Measurements from ENCODE around the gene SPNS3.

Gene SPNS3

DNA sequence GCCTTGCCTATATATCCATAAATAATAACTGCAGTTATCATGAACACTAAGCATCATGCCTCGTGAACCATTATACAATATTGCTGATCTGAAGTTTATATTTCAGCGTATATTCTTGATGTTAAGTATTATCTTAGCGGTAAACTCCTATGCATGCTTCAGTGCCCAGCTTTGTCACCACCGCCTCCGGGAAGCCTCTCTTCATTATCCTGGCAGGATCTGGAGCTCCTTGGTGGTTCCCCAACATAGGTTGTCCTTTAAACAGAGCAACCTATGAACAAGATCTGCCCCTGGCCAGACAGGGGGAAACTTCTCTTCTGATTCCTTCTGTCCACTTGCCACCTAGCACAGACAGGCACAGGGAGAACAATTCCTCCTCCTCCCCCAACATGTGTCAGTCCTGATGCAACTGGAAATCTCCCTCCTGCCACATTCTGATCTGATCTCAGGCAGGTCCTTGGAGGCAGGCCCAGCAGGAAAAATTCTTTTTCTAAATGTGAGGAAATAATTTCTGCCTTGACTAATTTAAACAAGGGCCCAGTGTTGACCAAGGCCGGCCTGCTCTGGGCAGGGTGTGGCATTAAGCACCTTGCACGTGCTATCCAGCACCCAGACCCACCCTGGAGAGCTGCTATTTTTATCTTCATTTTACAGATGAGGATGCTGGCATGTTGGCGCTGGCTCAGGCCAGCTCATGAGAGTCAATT lies 87.3 kb downstream of the SPNS3 start:
- Histone ChIP-seq H3K9me3 (ENCODE audit: control insufficient read depth, insufficient read depth, low read length) (no peaks in the 10 kb centered on the region), H3K27me3 (ENCODE audit: control insufficient read depth, low read length) (no peaks in the 10 kb centered on the region), H3K27ac (ENCODE audit: low read depth, low read length) (no peak overlapping the region), H3F3A (ENCODE audit: control insufficient read depth, insufficient read depth) (no peaks in the 10 kb centered on the region), H3K4me3 (ENCODE audit: low read length) (no peak overlapping the region), H3K79me2 (ENCODE audit: control insufficient read depth, low read length) (no peaks in the 10 kb centered on the region), H4K20me1 (ENCODE audit: control insufficient read depth, insufficient read depth, low read depth, low read length) (no peaks in the 10 kb centered on the region), H3K9me2 (replicated peaks; ENCODE audit: control insufficient read depth, low read length) (no peaks in the 10 kb centered on the region), H3K4me1 (ENCODE audit: control insufficient read depth, low read length) (peaks cover 40% of the 10 kb centered on the region), H3K36me3 (ENCODE audit: control insufficient read depth, low read length) (no peaks in the 10 kb centered on the region), H3K4me2 (ENCODE audit: low read length) (no peak overlapping the region)
- no peak for TF ChIP-seq EZH2phosphoT487 (IDR thresholded peaks at IDR 0.05; ENCODE audit: borderline replicate concordance, low read length)
- TF ChIP-seq, protein P1, sequence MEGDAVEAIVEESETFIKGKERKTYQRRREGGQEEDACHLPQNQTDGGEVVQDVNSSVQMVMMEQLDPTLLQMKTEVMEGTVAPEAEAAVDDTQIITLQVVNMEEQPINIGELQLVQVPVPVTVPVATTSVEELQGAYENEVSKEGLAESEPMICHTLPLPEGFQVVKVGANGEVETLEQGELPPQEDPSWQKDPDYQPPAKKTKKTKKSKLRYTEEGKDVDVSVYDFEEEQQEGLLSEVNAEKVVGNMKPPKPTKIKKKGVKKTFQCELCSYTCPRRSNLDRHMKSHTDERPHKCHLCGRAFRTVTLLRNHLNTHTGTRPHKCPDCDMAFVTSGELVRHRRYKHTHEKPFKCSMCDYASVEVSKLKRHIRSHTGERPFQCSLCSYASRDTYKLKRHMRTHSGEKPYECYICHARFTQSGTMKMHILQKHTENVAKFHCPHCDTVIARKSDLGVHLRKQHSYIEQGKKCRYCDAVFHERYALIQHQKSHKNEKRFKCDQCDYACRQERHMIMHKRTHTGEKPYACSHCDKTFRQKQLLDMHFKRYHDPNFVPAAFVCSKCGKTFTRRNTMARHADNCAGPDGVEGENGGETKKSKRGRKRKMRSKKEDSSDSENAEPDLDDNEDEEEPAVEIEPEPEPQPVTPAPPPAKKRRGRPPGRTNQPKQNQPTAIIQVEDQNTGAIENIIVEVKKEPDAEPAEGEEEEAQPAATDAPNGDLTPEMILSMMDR (IDR thresholded peaks at IDR 0.05; ENCODE audit: low read depth, low read length, poor library complexity, severe bottlenecking) = no peak

DNA sequence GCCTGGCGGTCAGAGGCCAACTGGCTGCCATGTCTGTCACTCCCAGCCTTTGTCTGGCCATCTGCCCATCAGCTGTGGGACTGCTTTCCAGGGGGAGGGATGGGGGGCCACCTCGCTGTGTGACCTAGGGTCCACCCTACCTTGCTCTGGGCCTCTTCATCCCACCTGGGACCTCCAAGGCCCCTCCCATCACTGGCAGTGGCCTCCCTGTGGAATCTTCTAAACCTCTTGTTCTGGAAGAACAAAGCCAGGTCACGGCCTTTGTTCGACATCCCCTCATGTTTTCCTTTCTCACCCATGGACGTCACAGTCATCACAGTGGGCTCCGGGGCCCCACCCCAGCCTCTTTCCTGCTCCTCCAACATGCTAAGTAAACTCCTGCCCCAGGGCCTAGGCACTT lies 88.9 kb downstream of the SPNS3 start:
- 0 out of 2 replicates have a peak overlapping the region, but pooled peaks have one; percentile 34 for H3K27ac ChIP-seq (ENCODE audit: low read depth, low read length)
- H4K20me1 ChIP-seq (ENCODE audit: control insufficient read depth, insufficient read depth, low read depth, low read length) = no peaks in the 10 kb centered on the region
- no peaks in the 10 kb centered on the region for H3K79me2 ChIP-seq (ENCODE audit: control insufficient read depth, low read length)
- H3K9me3 ChIP-seq (ENCODE audit: control insufficient read depth, insufficient read depth, low read length) = no peaks in the 10 kb centered on the region
- peaks cover 12% of the 10 kb centered on the region for H3K27me3 ChIP-seq (ENCODE audit: control insufficient read depth, low read length)
- peaks cover 40% of the 10 kb centered on the region for H3K4me1 ChIP-seq (ENCODE audit: control insufficient read depth, low read length)
- H3K36me3 ChIP-seq (ENCODE audit: control insufficient read depth, low read length) = no peaks in the 10 kb centered on the region
- peak overlapping the region; percentile 51; the same call in 1 of the 2 replicates for H3K4me3 ChIP-seq (ENCODE audit: low read length)
- TF ChIP-seq, protein P1 (IDR thresholded peaks at IDR 0.05; ENCODE audit: low read depth, low read length, poor library complexity, severe bottlenecking) = no peak
- TF ChIP-seq EZH2phosphoT487 (IDR thresholded peaks at IDR 0.05; ENCODE audit: borderline replicate concordance, low read length) = no peak
- H3K9me2 ChIP-seq (replicated peaks; ENCODE audit: control insufficient read depth, low read length) = no peaks in the 10 kb centered on the region
- peak overlapping the region; percentile 70 for H3K4me2 ChIP-seq (ENCODE audit: low read length)
- no peaks in the 10 kb centered on the region for H3F3A ChIP-seq (ENCODE audit: control insufficient read depth, insufficient read depth)

DNA sequence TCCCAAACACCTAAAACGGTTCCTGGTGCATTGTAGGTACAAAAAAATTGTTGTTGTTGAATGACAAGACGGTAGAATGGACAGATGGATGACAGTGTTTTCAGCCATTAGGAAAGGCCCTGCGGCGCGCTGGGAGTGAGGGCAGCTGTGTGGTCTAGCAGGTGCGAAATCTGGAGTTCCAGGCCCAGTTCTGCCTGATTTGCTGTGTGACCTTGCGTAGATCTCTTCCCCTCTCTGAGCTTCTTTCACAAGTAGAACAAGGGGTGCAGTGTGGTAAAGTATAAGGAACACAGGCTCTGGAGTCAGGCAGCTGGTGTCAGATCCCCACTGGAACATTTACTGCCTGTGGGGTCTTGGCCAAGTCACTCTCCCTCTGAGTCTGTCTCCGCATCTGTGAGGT lies 90.2 kb downstream of the SPNS3 start:
- TF ChIP-seq, protein P1 (IDR thresholded peaks at IDR 0.05; ENCODE audit: low read depth, low read length, poor library complexity, severe bottlenecking) = no peak
- no peak for TF ChIP-seq EZH2phosphoT487 (IDR thresholded peaks at IDR 0.05; ENCODE audit: borderline replicate concordance, low read length)
- peaks cover 33% of the 10 kb centered on the region for H3K4me1 ChIP-seq (ENCODE audit: control insufficient read depth, low read length)
- H3K27ac ChIP-seq (ENCODE audit: low read depth, low read length) = peak overlapping the region; percentile 34
- no peaks in the 10 kb centered on the region for H3F3A ChIP-seq (ENCODE audit: control insufficient read depth, insufficient read depth)
- no peaks in the 10 kb centered on the region for H3K9me3 ChIP-seq (ENCODE audit: control insufficient read depth, insufficient read depth, low read length)
- no peaks in the 10 kb centered on the region for H3K9me2 ChIP-seq (replicated peaks; ENCODE audit: control insufficient read depth, low read length)
- no peaks in the 10 kb centered on the region for H3K79me2 ChIP-seq (ENCODE audit: control insufficient read depth, low read length)
- H3K4me3 ChIP-seq (ENCODE audit: low read length) = peak overlapping the region; percentile 51
- H4K20me1 ChIP-seq (ENCODE audit: control insufficient read depth, insufficient read depth, low read depth, low read length) = no peaks in the 10 kb centered on the region
- no peaks in the 10 kb centered on the region for H3K36me3 ChIP-seq (ENCODE audit: control insufficient read depth, low read length)
- H3K4me2 ChIP-seq (ENCODE audit: low read length) = peak overlapping the region; percentile 70
- peaks cover 17% of the 10 kb centered on the region for H3K27me3 ChIP-seq (ENCODE audit: control insufficient read depth, low read length)

Measured in DOHH2 (cell line).